ENCODE results near the gene HMCN2. TPM values are rescaled to one million over a fixed set of nuclear protein-coding genes. Genes with fewer than 3 reads are reported as not detected.
"Not testable (repeated sequence)": the region's sequence is repeated elsewhere in the genome, so short reads cannot be mapped to it uniquely, and the experiment has no call there.

The HMCN2 gene
- total RNA-seq, 1 experiment from 2014 or later = not detected

DNA sequence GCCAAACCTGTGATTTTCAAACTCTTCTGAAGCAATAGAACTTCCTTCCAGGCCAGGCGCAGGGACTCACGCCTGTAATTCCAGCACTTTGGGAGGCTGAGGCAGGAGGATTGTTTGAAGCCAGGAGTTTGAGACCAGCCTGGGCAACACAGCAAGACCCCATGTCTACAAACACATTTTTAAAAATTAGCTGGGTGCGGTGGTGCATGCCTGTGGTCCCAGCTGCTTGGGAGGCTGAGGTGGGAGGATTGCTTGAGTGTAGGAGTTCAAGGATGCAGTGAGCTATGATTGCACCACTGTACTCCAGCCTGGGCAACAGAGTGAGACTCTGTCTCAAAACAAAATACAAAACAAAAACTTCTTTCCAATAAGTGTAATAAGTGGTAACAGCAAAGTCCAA, 136.2 kb downstream of the HMCN2 start:
- in situ Hi-C loops (cut with HindIII; ENCODE audit: low pct_unique_long_range_greater_than_20kb, low sequenced_read_pairs); DNase-seq (ENCODE audit: low read depth, low spot score): not testable (repeated sequence)

DNA sequence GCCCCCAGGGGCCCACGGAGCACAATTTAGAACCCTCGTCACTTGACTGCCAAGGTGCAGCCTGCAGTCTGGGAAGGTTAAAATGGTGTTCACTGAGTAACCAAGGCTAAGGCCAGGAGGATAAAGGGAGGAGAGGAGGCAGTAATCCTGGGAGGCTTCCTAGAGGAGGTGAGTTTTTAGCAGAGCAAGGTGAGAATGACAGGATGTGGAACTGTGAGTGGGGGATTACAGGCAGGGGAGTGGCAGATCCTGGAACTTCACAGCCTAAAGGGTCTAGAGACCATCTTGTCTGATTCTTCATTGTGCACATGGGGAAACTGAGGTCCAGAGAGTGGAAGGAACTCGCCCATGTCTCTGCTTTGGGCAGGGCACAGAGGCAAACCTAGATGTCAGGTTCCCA, 136.7 kb downstream of the HMCN2 start:
- in situ Hi-C loops (cut with HindIII; ENCODE audit: low pct_unique_long_range_greater_than_20kb, low sequenced_read_pairs) = no loop called here
- DNase-seq (ENCODE audit: low read depth, low spot score) = no peak

DNA sequence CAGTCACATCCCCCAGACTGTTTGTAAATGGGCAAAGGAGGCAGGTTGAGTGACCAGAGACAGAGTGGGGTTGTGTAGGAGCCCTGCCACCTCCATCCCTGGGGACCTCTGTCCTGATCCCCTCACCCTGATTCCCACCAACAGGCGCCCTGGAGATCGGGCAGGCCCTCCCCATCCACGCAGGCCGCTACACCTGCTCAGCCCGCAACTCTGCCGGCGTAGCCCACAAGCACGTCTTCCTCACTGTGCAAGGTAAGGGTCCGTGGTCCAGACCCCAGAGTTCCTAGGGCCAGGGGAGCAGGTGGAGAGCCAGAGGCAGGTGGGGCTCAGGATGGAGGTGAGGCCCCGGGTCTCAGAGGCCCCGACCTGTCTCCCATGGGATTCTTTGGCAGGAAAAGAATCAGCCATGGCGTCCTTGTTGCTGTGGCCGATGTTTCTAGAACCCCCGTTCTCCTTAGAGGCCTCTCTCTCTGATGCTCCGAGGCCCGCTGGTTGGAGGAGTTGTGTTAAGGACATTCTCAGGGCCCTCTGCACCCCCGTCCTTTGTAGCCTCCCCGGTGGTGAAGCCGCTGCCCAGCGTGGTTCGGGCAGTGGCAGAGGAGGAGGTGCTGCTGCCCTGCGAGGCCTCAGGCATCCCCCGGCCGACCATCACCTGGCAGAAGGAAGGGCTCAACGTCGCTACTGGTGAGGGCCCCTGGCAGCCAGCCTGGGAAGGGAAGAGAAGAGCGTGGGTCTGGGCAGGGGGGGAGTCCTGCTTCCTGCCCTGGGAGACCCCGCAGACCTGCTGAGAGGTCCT, 137.3 kb downstream of the HMCN2 start:
- in situ Hi-C loops (cut with HindIII; ENCODE audit: low pct_unique_long_range_greater_than_20kb, low sequenced_read_pairs) = no loop called here
- no peak for DNase-seq (ENCODE audit: low read depth, low spot score)

DNA sequence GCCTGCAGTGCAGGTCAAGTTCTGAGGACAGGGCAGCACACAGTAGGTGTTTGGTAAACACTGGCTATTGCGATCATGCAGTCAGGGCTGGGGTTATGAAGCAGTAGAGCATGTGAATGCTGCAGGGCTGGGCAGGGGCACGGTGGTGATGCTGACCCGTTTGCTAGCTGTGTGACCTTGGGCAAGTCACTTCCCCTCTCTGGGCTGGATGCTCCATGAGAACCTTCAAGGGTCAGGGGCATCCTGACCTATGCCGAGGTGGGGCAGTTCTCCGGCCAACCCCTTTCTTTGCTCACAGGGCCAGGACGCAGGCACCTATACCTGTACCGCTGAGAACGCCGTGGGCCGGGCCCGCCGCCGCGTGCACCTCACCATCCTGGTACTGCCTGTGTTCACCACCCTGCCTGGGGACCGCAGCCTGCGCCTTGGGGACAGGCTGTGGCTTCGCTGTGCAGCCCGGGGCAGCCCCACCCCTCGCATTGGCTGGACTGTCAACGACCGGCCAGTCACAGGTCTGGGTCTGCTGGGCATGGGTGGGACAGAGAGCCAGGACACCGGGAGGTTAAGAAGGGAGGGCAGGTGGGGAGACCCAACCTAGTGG, 140.2 kb downstream of the HMCN2 start:
- no peak for DNase-seq (ENCODE audit: low read depth, low spot score)
- in situ Hi-C loops (cut with HindIII; ENCODE audit: low pct_unique_long_range_greater_than_20kb, low sequenced_read_pairs) = no loop called here

DNA sequence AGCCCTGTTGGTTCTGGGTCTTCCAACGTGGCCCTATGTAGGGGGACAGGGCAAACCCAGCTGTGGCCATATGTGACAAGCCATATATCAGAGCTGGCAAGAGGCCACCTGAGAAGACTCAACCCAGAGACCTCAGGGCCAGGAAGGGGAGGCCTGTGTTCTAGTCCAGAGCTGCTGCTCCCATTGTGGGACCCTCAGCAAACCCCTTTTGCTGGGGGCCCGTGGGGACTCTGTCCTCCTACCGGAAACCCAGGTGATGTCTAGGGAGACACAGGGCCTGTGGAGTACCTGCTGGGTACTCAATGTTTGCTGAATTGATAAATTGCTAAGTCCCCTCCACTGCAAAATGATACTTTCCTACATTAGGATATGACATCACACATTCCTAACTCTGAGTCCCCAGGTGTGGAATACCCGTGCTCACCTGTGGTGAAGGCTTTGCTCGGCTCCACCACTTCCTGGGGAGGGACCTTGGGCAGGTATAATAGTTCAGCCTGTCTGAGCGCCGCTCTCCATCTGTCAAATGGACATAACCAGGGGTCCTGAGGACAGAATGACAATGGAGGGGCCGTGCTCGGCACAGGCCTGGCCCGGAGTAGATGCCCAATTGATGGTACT, 140.8 kb downstream of the HMCN2 start:
- no peak for DNase-seq (ENCODE audit: low read depth, low spot score)
- in situ Hi-C loops (cut with HindIII; ENCODE audit: low pct_unique_long_range_greater_than_20kb, low sequenced_read_pairs) = no loop called here

DNA sequence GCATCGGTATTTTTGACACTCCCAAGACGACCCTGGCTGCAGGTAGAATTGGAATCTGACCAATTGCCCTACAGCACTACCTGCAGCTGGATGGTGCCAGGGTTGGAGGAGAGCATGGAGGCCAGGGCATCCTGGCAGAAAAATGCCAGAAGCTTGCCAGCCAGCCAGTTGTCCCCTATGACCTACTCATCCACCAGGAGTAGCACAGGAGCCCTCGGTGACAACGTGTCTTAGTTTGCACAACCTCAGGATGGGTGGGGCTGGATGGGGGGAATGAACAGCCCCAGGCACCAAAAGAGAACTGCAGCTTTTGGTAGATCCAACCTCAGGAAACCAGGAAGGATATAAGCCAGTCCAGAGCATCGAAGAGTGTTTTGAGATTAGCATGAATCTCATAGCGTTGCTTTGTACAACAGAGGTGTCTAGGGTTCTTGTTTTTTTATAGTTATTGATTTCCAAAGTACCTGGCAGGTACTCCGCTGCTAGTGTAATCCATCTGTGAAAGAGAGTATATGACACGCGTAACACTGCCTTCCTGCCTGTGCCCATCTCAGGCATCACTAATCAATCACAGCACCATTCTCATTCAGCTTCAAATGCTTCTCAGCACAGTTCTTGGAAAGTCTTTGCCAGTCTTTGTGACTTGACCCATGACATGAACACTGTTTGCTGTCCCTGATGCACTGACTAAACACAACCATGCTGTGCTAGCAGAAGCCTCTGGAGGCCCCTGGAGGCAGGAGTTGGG, 142.5 kb downstream of the HMCN2 start:
- in situ Hi-C loops (cut with HindIII; ENCODE audit: low pct_unique_long_range_greater_than_20kb, low sequenced_read_pairs) = no loop called here
- no peak for DNase-seq (ENCODE audit: low read depth, low spot score)

DNA sequence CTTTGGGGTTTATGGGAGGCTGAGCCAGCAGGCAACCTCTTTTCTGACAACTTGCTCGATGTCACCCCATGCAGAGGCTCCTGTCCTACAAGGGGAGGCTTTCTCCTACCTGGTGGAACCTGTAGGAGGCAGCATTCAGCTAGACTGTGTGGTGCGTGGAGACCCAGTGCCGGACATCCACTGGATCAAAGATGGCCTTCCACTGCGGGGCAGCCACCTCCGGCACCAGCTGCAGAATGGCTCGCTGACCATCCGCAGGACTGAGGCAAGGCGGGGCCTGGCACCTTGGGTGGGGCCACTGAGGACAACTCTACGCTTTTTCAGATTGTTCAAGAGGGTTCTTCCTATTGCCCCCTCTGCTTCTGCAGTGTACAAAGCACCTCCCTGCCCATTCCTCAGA, 143.1 kb downstream of the HMCN2 start:
- in situ Hi-C loops (cut with HindIII; ENCODE audit: low pct_unique_long_range_greater_than_20kb, low sequenced_read_pairs) = no loop called here
- no peak for DNase-seq (ENCODE audit: low read depth, low spot score)

DNA sequence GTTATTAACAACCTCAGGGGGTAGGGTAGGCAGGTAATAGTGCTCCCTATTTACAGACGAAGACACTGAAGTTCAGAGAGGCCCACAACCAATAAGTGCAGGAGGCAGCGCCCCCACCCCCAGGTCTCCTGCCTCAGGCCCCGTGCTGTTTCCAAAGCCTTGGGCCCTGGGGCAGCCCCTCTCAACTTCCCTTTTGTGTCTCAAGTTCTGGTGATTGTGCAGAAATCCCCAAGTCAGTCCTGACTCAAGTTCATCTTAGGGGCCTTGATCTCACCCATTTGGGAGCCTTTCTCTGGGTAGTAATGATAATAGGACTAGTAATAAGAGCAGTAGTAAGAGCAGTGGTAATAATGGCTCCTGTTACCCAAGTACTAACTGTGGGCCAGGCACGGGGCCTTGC, 143.7 kb downstream of the HMCN2 start:
- no peak for DNase-seq (ENCODE audit: low read depth, low spot score)
- in situ Hi-C loops (cut with HindIII; ENCODE audit: low pct_unique_long_range_greater_than_20kb, low sequenced_read_pairs) = no loop called here

DNA sequence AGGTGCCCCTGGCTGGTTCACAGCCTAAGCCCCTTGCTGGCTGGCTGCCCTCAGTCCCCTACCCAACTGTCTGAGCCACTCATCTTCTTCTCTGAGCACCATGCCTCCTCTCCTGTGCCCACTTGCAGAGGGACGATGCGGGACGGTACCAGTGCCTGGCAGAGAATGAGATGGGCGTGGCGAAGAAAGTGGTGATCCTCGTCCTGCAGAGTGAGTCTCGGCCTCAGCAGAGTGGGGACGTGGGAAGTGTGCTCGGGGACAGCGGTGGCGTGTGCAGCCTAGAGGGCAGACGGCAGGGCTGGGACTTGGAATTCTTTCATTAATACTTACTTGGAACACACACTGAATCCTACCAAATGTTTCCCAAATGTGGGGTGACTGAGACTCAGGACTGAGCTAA, 144.9 kb downstream of the HMCN2 start:
- no peak for DNase-seq (ENCODE audit: low read depth, low spot score)
- in situ Hi-C loops (cut with HindIII; ENCODE audit: low pct_unique_long_range_greater_than_20kb, low sequenced_read_pairs) = no loop called here

DNA sequence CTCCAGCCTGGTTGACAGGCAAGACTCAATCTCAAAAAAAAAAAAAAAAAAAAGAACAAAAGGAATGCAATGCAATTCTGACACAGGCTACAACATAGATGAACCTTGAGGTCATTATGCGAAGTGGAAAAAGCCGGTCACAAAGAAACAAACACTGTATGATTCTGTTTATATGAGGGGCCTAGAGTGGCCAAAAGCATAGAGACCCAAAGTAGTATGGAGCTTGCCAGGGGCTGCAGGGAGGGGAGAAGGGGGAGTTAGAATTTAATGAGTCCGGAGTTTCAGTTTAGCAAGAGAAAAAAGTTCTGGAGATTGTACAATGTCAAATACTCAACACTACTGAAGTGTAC, 146.0 kb downstream of the HMCN2 start:
- no peak for DNase-seq (ENCODE audit: low read depth, low spot score)
- in situ Hi-C loops (cut with HindIII; ENCODE audit: low pct_unique_long_range_greater_than_20kb, low sequenced_read_pairs) = no loop called here

DNA sequence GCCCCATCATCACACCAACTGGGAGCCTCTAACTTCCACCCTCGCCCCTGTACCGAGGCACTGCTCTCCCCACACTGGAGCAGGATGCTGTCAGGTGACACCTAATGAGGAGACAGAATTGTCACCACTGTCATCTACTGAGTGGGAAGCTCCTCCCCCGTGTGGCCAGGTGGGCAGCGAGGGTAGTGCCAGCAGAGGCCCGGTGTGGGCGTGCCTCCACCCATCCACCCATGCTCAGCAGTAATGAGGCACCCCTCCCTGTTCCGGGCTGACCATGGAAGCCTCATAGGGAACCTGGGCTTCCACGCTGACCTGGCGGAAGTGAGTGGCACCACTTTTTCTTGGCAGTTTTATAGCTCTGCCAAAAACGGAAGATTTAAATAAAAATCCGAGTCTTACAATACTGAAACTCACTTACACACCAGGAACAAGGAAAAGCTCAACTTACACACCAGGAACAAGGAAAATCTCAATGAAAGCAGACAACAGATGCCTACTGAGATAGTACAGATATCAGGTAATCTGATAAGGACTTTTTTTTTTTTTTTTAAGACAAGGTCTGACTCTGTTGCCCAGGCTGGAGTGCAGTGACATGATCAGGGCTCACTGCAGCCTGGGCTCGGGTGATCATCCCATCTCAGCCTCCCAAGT, 148.6 kb downstream of the HMCN2 start:
- no peak for DNase-seq (ENCODE audit: low read depth, low spot score)
- in situ Hi-C loops (cut with HindIII; ENCODE audit: low pct_unique_long_range_greater_than_20kb, low sequenced_read_pairs) = no loop called here

DNA sequence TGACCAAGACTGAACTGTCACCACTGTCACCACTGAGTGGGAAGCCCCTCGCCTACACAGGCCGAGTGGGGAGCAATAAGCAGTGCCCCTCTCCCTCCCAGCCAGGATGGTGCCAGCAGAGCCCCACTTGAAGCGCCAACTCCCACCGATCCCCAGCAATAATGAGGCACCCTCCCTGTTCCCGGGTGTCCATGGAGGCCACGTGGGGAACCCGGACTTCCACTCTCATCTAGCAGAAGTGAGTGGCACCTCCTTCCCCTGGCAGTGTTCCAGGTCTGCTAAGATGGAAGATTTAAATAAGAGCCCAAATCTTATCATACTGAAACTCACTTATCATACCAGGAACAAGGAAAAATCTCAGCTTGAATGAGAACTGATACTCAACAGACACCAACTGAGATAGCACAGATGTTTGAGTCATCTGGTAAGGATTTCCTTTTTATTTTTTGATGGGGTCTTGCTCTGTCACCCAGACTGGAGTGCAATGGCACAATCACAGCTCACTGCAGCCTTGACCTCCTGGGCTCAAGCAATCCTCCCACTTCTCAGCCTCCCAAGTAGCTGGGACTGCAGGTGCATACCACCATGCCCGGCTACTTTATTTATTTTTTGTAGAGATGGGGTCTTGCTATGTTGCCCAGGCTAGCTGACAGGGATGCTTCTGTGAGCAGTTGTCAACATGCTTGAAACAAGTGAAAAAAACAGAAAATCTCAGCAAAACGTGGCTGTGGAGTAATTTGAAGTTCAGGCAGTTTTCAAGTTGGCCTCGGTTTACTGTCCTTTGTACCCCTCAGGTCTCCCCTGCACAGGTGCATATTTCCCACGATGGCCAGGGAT, 149.6 kb downstream of the HMCN2 start:
- in situ Hi-C loops (cut with HindIII; ENCODE audit: low pct_unique_long_range_greater_than_20kb, low sequenced_read_pairs) = no loop called here
- no peak for DNase-seq (ENCODE audit: low read depth, low spot score)

DNA sequence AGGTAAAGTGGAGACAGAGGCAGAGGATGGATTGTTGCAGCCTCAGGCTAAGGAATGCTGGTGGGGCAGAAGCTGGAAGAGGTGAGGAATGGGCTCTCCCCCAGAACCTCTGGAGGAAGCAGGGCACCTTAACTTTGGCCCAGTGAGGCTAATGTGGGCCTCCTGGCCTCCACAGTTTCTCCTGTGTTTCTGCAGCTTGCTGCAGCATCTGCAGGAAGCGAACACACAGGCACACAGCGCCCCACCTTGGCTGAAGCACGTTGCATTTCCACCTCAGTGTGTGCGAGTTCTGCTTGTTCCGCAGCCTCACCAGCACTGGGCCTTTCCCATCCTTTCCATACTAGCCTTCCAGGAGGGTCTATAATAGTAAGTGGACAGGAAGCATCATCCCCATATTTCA, 152.0 kb downstream of the HMCN2 start:
- in situ Hi-C loops (cut with HindIII; ENCODE audit: low pct_unique_long_range_greater_than_20kb, low sequenced_read_pairs) = no loop called here
- peak; percentile 51 for DNase-seq (ENCODE audit: low read depth, low spot score)

DNA sequence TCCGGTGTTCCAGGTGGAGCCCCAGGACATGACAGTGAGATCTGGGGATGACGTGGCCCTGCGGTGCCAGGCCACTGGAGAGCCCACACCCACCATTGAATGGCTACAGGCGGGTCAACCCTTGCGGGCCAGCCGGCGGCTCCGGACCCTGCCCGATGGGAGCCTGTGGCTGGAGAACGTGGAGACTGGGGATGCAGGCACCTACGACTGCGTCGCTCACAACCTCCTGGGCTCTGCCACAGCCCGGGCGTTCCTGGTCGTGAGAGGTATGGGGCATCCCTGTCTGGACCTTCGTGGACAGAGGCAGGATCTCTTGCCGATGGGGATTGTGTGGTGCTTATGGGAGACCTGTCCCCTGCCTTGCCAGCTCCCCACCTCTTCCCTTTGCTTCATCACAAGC, 153.2 kb downstream of the HMCN2 start:
- in situ Hi-C loops (cut with HindIII; ENCODE audit: low pct_unique_long_range_greater_than_20kb, low sequenced_read_pairs) = no loop called here
- no peak for DNase-seq (ENCODE audit: low read depth, low spot score)

DNA sequence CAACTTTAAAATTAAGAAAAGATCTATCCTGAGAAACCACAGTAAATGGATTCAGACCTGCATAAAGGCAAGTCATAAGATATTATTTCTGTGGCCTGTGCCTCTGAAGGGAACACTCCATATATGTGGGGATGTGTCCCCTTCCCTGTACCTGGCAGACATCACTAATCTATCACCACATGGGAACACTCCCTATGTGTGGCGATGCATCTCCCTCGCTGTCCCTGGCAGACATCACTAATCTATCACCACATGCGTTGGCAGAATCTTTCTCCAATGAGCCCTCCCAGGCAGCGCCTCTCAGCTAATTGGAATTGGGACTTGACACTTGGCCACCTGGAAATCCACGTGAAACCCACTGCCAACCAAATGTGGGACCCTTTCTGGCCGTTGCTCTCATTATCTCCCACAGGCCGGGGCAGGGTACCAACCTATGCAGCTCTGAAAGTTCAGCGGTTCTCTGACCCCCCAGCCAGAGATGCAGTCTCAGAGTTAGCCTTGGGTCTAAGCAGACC, 154.0 kb downstream of the HMCN2 start:
- no peak for DNase-seq (ENCODE audit: low read depth, low spot score)
- in situ Hi-C loops (cut with HindIII; ENCODE audit: low pct_unique_long_range_greater_than_20kb, low sequenced_read_pairs) = no loop called here

DNA sequence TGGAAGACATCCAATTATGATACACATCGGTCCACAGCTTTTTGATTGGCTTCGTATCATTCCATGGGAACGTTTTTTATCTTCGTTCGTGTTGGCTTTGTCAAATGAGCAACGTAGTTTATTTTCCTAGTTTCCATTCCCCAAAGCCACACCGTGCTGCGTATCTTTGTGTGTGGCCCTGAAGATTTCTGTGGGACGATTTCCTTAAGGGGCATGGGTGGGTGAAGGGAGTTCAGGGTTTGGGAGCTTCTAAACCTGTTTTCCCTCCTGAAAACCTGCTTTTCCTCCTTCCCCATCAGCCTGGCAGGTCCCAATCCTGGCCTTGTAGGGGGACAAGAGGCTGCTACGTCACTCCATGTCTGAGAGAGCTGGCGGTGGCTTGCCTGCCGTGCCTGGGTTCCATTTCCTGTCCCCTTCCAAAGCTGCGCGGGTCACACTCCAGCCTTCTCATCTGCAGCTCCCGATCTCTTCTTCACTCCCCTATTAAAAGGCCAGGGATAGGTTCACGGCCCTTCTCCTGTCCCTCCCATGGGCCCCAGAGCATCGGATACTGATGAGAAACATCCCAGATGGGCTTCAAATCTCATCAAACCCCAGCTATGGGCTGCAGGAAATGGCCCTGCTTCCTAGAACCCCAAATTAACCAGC, 155.7 kb downstream of the HMCN2 start:
- no peak for DNase-seq (ENCODE audit: low read depth, low spot score)
- in situ Hi-C loops (cut with HindIII; ENCODE audit: low pct_unique_long_range_greater_than_20kb, low sequenced_read_pairs) = no loop called here
